ENCODE measurements around the gene TERT.

The TERT gene

GRCh38 chr5:1224631-1225030 lies 70.2 kb downstream of the TERT start:
- DNase-seq (ENCODE audit: low read depth, low spot score), result no peak

GRCh38 chr5:1223278-1223670 lies 71.6 kb downstream of the TERT start:
- no peak for DNase-seq (ENCODE audit: low read depth, low spot score)
- no peak overlapping the region for H3K27ac ChIP-seq

More at GRCh38 chr5:1224631-1225030, 70.2 kb downstream of the TERT start:
- H3K27ac ChIP-seq, result no peak overlapping the region

- H3K27ac ChIP-seq, result no peak overlapping the region
- DNase-seq (ENCODE audit: low read depth, low spot score), result no peak
Measured at GRCh38 chr5:1222621-1223277, 72.1 kb downstream of the TERT start.

- H3K27ac ChIP-seq, result no peak overlapping the region
- DNase-seq (ENCODE audit: low read depth, low spot score), result no peak
Measured at GRCh38 chr5:1222147-1222546, 72.7 kb downstream of the TERT start.

- no peak overlapping the region for H3K27ac ChIP-seq
- no peak for DNase-seq (ENCODE audit: low read depth, low spot score)
Measured at GRCh38 chr5:1221721-1222120, 73.1 kb downstream of the TERT start.

GRCh38 chr5:1220831-1221230 lies 74.0 kb downstream of the TERT start:
- DNase-seq (ENCODE audit: low read depth, low spot score), result no peak
- no peak overlapping the region for H3K27ac ChIP-seq

- DNase-seq (ENCODE audit: low read depth, low spot score), result no peak
- H3K27ac ChIP-seq, result no peak overlapping the region
Measured at GRCh38 chr5:1220351-1220750, 74.5 kb downstream of the TERT start.

GRCh38 chr5:1219768-1220100 lies 75.1 kb downstream of the TERT start:
- no peak overlapping the region for H3K27ac ChIP-seq
- no peak for DNase-seq (ENCODE audit: low read depth, low spot score)

- H3K27ac ChIP-seq, result no peak overlapping the region
- DNase-seq (ENCODE audit: low read depth, low spot score), result no peak
Measured at GRCh38 chr5:1219098-1219767, 75.6 kb downstream of the TERT start.

GRCh38 chr5:1218351-1219080 lies 76.4 kb downstream of the TERT start:
- no peak for DNase-seq (ENCODE audit: low read depth, low spot score)
- no peak overlapping the region for H3K27ac ChIP-seq

- no peak for DNase-seq (ENCODE audit: low read depth, low spot score)
- no peak overlapping the region for H3K27ac ChIP-seq
Measured at GRCh38 chr5:1217596-1218206, 77.2 kb downstream of the TERT start.

GRCh38 chr5:1216918-1217295 lies 78.0 kb downstream of the TERT start:
- no peak for DNase-seq (ENCODE audit: low read depth, low spot score)

GRCh38 chr5:1216211-1216917 lies 78.5 kb downstream of the TERT start:
- DNase-seq (ENCODE audit: low read depth, low spot score), result no peak
- H3K27ac ChIP-seq, result no peak overlapping the region

More at GRCh38 chr5:1216918-1217295, 78.0 kb downstream of the TERT start:
- H3K27ac ChIP-seq, result no peak overlapping the region

GRCh38 chr5:1215320-1216096 lies 79.4 kb downstream of the TERT start:
- no peak for DNase-seq (ENCODE audit: low read depth, low spot score)
- no peak overlapping the region for H3K27ac ChIP-seq

- no peak for DNase-seq (ENCODE audit: low read depth, low spot score)
- H3K27ac ChIP-seq, result no peak overlapping the region
Measured at GRCh38 chr5:1214936-1215220, 80.0 kb downstream of the TERT start.

GRCh38 chr5:1214163-1214935 lies 80.5 kb downstream of the TERT start:
- no peak for DNase-seq (ENCODE audit: low read depth, low spot score)

GRCh38 chr5:1213508-1214162 lies 81.2 kb downstream of the TERT start:
- no peak overlapping the region for H3K27ac ChIP-seq
- no peak for DNase-seq (ENCODE audit: low read depth, low spot score)

More at GRCh38 chr5:1214163-1214935, 80.5 kb downstream of the TERT start:
- H3K27ac ChIP-seq, result no peak overlapping the region

GRCh38 chr5:1212881-1213280 lies 82.0 kb downstream of the TERT start:
- H3K27ac ChIP-seq, result no peak overlapping the region
- DNase-seq (ENCODE audit: low read depth, low spot score), result no peak

- no peak for DNase-seq (ENCODE audit: low read depth, low spot score)
- no peak overlapping the region for H3K27ac ChIP-seq
Measured at GRCh38 chr5:1212271-1212670, 82.6 kb downstream of the TERT start.
